Activated CD8-positive, alpha-beta memory T cell treated with anti-CD3 and anti-CD28 coated beads, Interleukin-2, amount 50 U/mL, for 1 hour (primary cell): ENCODE data around the gene MUC2.

Experiments
- DNase-seq: peaks from one replicate; pipeline ENCODE4 v3.0.0-alpha.2; 2020; ENCODE audit errors: extremely low read depth

The MUC2 gene

GRCh38 chr11:1087961-1088926, 13.6 kb downstream of the MUC2 start:
- DNase-seq, result no peak

DNA sequence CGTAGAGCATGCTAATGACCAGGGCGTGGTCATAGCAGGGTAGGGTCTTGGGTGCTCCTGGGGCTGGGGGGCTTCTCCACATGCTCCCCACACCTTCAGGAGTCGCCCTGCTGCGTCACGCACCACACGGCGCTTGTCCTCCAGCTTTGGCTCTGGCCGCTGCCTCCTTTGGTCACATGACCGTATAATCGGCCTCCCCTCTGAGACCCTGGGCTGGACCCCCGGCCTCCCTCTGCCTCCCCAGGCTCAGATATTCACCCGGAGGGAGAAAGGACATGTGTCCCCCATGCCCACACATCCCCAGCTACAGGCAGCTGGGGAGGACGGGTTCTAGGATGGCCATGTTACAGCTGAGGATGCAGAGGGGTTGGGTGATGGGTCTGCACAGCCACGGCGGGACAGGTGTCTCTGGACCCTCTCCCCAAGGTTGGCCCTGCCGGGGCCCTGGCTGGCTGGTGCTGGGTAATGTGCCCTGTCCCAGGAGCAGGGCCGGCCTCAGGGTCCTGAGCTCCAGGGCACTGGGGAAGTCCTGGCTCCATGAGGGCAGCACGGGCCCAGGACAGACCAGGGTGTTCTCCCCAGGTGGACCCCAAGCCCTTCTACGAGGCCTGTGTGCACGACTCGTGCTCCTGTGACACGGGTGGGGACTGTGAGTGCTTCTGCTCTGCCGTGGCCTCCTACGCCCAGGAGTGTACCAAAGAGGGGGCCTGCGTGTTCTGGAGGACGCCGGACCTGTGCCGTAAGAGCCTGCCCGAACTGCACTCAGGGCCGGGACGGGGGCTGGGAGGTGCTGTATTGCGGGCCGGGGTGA, 14.5 kb downstream of the MUC2 start:
- DNase-seq, result no peak

GRCh38 chr11:1089738-1090599, 15.3 kb downstream of the MUC2 start:
- no peak for DNase-seq

GRCh38 chr11:1090600-1091331, 16.1 kb downstream of the MUC2 start:
- no peak for DNase-seq

- no peak for DNase-seq
Measured at GRCh38 chr11:1091332-1092083, 16.8 kb downstream of the MUC2 start.

DNA sequence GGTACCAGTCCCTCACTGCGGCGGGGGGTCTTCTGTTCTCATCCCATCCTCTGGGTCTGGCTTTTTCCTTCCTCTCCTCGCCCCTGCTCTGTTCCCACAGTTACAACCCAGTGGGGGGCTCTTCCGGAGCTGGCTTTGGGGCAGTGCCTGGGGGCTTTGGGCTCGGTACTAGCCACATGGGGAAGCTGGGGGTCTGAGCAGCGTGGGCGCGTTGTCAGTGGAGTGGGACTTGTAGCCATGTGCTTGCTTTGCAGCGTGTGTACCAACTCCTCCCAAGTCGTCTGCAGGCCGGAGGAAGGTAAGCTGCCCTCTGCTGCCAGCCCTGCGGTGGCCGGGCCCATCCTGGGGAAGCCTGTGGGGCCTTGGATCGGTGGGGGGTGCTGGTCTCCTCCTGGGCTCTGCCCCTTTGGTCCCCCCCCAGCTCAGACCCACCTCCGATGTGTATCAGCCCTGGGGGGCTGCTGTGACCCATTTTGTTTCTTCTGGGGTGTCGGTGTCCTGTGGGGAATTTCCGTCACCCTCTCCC, 17.5 kb downstream of the MUC2 start:
- no peak for DNase-seq

DNA sequence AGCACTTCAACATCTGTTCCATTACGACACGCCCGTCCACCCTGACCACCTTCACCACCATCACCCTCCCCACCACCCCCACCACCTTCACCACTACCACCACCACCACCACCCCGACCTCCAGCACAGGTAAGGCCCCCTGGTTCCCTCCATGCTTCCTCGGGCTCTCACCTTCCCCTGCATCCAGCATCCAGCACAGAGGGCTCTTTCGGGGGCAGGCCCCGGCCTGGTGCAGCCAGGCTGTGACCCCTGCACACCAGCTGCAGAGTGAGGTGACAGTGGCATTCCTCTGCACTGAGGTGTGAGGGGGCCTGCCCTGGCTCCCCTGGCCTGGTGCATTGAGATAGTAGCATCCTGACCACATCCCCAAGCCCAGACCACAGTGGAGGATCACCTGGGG, 18.2 kb downstream of the MUC2 start:
- DNase-seq, result no peak

DNA sequence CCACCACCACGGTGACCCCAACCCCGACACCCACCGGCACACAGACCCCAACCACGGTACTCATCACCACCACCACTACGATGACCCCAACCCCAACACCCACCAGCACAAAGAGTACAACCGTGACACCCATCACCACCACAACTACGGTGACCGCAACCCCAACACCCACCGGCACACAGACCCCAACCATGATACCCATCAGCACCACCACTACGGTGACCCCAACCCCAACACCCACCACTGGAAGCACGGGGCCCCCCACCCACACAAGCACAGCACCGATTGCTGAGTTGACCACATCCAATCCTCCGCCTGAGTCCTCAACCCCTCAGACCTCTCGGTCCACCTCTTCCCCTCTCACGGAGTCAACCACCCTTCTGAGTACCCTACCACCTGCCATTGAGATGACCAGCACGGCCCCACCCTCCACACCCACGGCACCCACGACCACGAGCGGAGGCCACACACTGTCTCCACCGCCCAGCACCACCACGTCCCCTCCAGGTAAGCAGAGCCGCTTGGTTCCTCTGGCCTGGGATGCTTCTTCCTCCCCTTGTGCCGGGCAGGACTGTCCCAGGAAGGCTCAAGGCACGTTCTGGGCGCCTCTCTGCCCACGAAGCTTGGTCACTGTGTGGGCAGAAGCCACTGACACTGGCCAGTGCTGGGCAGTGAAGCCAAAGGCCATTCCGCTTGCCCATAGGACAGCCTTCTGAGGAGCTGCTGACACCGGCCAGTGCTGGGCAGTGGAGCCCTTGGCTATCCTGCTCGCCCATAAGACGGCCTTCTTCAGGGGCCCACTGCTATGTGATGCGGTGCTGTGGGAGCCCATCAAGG, 25.1 kb downstream of the MUC2 start:
- no peak for DNase-seq

DNA sequence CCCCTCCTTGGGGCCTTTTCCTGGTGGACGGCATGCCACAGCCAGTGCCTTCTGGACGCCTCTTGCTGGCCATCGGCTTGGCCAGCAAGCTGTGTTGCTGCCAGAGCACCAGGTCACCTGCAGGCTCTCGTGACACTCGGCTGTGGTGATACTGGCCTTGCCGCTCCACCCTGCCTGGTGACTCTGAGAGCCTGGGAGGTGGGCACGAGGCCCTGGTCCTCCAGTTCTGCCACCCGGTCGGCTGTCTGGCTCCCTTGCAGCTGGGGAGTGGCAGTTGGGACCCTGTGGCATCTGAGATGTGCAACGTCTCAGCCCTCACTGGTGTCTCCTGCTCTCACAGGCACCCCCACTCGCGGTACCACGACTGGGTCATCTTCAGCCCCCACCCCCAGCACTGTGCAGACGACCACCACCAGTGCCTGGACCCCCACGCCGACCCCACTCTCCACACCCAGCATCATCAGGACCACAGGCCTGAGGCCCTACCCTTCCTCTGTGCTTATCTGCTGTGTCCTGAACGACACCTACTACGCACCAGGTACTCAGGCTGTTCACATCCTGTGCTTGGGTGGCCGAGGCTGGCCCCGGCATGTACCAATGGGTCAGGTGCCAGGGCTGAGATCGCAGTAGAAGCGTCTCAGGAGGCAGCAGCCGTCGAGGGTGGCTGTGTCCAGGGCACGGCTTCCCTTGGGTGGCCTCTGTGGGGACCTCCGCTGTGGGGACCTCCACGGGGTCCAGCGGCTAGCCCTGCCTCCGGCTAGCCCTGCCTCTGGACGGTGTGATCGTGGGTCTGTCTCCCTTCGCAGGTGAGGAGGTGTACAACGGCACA, 26.0 kb downstream of the MUC2 start:
- DNase-seq, result no peak

DNA sequence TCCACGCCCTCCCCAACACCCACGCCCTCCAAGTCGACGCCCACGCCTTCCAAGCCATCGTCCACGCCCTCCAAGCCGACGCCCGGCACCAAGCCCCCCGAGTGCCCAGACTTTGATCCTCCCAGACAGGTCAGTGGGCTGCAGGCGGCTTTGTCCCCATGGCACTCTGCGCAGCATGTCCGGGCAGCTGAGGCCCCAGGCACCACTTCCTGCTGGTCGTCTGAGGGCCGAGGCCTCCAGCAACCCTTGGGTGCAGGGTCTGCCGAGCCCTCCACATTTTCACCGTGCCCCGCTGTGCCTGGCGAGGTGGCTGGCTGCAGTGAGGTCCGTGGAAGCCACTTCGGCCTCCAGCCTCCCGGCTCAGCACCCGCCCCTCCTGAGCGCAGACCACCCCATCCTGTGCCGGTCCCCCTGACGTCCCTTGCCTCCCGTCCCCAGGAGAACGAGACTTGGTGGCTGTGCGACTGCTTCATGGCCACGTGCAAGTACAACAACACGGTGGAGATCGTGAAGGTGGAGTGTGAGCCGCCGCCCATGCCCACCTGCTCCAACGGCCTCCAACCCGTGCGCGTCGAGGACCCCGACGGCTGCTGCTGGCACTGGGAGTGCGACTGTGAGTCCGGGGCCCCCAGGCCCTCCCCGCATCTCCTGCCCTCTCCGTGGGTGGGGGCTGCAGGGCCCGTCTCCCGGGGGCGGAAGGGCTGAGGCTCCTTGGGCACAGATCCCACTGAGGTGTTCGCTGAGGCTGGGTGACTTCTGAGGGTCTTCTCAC, 26.8 kb downstream of the MUC2 start:
- no peak for DNase-seq

GRCh38 chr11:1102221-1102971, 27.7 kb downstream of the MUC2 start:
- no peak for DNase-seq

- no peak for DNase-seq
Measured at GRCh38 chr11:1102996-1103395, 28.3 kb downstream of the MUC2 start.

DNA sequence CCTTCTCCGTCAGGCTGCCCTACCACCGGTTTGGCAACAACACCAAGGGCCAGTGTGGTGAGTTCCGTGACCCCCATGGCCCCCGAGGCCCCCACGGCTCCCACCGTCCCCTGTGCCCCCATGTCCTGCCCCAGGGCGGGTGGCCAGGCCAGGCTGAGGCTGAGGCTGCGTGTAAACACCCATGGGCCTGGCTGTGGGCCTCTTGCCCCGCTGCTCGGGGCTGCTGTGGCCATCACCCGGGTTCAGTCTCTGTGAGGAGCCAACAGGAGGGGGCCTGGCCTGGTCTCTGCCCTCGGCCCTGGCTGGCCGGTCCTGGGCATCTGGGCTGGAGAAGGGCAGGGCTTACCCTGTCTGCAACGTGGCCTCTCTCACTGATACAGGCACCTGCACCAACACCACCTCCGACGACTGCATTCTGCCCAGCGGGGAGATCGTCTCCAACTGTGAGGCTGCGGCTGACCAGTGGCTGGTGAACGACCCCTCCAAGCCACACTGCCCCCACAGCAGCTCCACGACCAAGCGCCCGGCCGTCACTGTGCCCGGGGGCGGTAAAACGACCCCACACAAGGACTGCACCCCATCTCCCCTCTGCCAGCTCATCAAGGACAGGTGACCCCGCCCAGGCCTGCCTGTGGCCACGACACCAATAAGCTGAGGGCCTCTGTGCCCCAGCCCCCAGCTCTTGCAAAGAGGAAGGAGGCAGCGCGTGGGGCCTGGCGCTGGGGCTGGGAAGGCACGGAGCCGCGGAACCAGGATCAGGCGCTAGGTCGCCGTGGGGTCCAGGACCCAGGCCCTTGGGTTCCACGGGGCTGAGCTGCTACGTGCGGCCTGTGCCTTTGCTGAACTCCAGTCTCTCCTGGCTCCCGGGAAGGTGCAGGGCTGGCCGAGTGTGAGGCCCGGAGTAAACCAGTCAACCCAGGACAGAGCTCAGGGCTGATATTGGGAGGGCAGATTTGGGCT, 29.0 kb downstream of the MUC2 start:
- no peak for DNase-seq

GRCh38 chr11:1104411-1105182, 29.9 kb downstream of the MUC2 start:
- no peak for DNase-seq

GRCh38 chr11:1105183-1105565, 30.5 kb downstream of the MUC2 start:
- no peak for DNase-seq
